Liver (tissue), 3 donors: ENCODE measurements around the gene HIF1AN.
A peak's percentile ranks its signal among the peaks of the same experiment; 100 is the strongest.

Experiments
- ATF3 ChIP-seq: IDR thresholded peaks from 2 replicates; pipeline ENCODE4 v1.6.1; 2016; ENCODE audit warnings: antibody characterized with exemption
- CTCF ChIP-seq: fragments of 150-350 bp; IDR thresholded peaks from 2 replicates; pipeline ENCODE4 v1.5.1; 2017; ENCODE audit warnings: improper control_type of control experiment, low read depth, low read length; ENCODE audit not compliant: missing input control
- FOXA1 ChIP-seq: IDR thresholded peaks from 2 replicates; pipeline ENCODE4 v1.6.1; 2016; ENCODE audit warnings: antibody characterized with exemption
- GABPA ChIP-seq, 2 donors: IDR thresholded peaks in 1 of 2; conservative IDR thresholded peaks in 1 of 2; 2 replicates each; pipeline ENCODE4 v1.6.1; 2016; ENCODE audit warnings: antibody characterized with exemption in 2 of 2, mild to moderate bottlenecking in 1 of 2, moderate library complexity in 1 of 2
- HNF4G ChIP-seq: IDR thresholded peaks from 2 replicates; pipeline ENCODE4 v1.6.1; 2016; ENCODE audit warnings: antibody characterized with exemption
- JUND ChIP-seq, 2 donors: IDR thresholded peaks; 2 replicates each; pipeline ENCODE4 v1.6.1; 2016; ENCODE audit warnings: antibody characterized with exemption in 2 of 2
- MAX ChIP-seq: IDR thresholded peaks from 2 replicates; pipeline ENCODE4 v1.6.1; 2016; ENCODE audit warnings: antibody characterized with exemption
- RAD21 ChIP-seq, 2 donors: IDR thresholded peaks; 2 replicates each; pipeline ENCODE4 v1.6.1; 2016; ENCODE audit warnings: antibody characterized with exemption in 2 of 2, mild to moderate bottlenecking in 2 of 2
- REST ChIP-seq: IDR thresholded peaks from 2 replicates; pipeline ENCODE4 v1.6.1; 2016; ENCODE audit warnings: antibody characterized with exemption, mild to moderate bottlenecking
- RXRA ChIP-seq, 2 donors: IDR thresholded peaks; 2 replicates each; pipeline ENCODE4 v1.6.1; 2017 to 2018; ENCODE audit warnings: antibody characterized with exemption in 2 of 2, mild to moderate bottlenecking in 1 of 2
- SP1 ChIP-seq: IDR thresholded peaks from 2 replicates; pipeline ENCODE4 v1.6.1; 2018; ENCODE audit warnings: antibody characterized with exemption, mild to moderate bottlenecking
- TAF1 ChIP-seq: conservative IDR thresholded peaks from 2 replicates; pipeline ENCODE4 v1.6.1; 2016; ENCODE audit warnings: antibody characterized with exemption, mild to moderate bottlenecking
- YY1 ChIP-seq: IDR thresholded peaks from 2 replicates; pipeline ENCODE4 v1.6.1; 2016; ENCODE audit warnings: antibody characterized with exemption, mild to moderate bottlenecking
- ZBTB33 ChIP-seq: IDR thresholded peaks from 2 replicates; pipeline ENCODE4 v1.6.1; 2016; ENCODE audit warnings: antibody characterized with exemption
- donor health status: healthy.
- donor health status: healthy.

- TF ChIP-seq CTCF (peak; percentile 46), YY1 (peak; percentile 31), RAD21 (IDR thresholded peaks at IDR 0.05) (peak; percentile 56 to 74), TAF1 (no peak), REST (peak; percentile 13), MAX (no peak), SP1 (peak; percentile 83), RXRA (IDR thresholded peaks at IDR 0.05) (peak; percentile 92 to 97), GABPA (IDR thresholded peaks at IDR 0.05 in 1 of 2, conservative IDR thresholded peaks at IDR 0.05 in 1 of 2) (peak in 1 of 2 donors; percentile 17), ZBTB33 (no peak), FOXA1 (peak; percentile 47), JUND (IDR thresholded peaks at IDR 0.05) (no peak), HNF4G (no peak), ATF3 (no peak)
Observed at GRCh38 chr10:100516847-100517246, 18.9 kb upstream of the HIF1AN start.
